Measurements from ENCODE around the gene C9orf85.

DNA sequence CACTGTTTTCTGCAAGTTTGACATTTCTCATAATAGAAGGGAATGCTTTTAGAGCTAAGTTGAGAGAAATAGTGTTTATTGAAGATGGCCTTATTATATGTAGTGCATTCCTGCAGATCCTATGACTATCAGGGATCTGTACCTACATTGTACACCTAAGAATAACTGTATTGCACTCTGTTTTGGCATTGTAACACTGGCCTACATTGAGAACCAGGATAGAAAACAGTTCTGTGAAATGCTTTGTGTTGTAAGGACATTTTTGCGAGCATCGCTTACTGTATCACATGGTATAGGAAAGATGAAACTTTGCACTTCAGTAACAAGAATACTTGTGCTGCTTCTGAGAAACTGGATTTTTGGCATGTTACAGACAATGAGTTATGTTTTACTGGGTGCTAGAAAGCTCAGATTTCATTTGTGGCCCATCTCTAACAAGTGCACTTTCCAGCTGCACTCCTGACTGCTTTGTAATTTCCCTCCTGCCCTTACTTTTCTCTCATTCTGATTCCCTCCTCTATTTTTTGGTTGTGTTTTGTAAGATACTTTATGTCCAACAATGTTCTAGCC lies 30.6 kb downstream of the C9orf85 start:
- TF ChIP-seq, protein P1, sequence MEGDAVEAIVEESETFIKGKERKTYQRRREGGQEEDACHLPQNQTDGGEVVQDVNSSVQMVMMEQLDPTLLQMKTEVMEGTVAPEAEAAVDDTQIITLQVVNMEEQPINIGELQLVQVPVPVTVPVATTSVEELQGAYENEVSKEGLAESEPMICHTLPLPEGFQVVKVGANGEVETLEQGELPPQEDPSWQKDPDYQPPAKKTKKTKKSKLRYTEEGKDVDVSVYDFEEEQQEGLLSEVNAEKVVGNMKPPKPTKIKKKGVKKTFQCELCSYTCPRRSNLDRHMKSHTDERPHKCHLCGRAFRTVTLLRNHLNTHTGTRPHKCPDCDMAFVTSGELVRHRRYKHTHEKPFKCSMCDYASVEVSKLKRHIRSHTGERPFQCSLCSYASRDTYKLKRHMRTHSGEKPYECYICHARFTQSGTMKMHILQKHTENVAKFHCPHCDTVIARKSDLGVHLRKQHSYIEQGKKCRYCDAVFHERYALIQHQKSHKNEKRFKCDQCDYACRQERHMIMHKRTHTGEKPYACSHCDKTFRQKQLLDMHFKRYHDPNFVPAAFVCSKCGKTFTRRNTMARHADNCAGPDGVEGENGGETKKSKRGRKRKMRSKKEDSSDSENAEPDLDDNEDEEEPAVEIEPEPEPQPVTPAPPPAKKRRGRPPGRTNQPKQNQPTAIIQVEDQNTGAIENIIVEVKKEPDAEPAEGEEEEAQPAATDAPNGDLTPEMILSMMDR (IDR thresholded peaks at IDR 0.05), result no peak
- no peak for TF ChIP-seq EZH2 (IDR thresholded peaks at IDR 0.05; ENCODE audit: borderline replicate concordance, insufficient read depth, low read depth, low read length, poor library complexity, severe bottlenecking)
